GM12874 (cell line): Measurements from ENCODE around the gene CDH23.

Source experiments
- TF ChIP-seq, protein P1 (sequence below): IDR thresholded peaks from 2 replicates; pipeline ENCODE4 v1.5.1; 2011; ENCODE audit warnings: low read depth, mild to moderate bottlenecking, control low read depth, low read length, moderate library complexity; ENCODE audit not compliant: insufficient read depth

CDH23 gene

GRCh38 chr10:71547876-71548846, 151.4 kb downstream of the CDH23 start:
- TF ChIP-seq, protein P1, sequence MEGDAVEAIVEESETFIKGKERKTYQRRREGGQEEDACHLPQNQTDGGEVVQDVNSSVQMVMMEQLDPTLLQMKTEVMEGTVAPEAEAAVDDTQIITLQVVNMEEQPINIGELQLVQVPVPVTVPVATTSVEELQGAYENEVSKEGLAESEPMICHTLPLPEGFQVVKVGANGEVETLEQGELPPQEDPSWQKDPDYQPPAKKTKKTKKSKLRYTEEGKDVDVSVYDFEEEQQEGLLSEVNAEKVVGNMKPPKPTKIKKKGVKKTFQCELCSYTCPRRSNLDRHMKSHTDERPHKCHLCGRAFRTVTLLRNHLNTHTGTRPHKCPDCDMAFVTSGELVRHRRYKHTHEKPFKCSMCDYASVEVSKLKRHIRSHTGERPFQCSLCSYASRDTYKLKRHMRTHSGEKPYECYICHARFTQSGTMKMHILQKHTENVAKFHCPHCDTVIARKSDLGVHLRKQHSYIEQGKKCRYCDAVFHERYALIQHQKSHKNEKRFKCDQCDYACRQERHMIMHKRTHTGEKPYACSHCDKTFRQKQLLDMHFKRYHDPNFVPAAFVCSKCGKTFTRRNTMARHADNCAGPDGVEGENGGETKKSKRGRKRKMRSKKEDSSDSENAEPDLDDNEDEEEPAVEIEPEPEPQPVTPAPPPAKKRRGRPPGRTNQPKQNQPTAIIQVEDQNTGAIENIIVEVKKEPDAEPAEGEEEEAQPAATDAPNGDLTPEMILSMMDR = peak; percentile 61

DNA sequence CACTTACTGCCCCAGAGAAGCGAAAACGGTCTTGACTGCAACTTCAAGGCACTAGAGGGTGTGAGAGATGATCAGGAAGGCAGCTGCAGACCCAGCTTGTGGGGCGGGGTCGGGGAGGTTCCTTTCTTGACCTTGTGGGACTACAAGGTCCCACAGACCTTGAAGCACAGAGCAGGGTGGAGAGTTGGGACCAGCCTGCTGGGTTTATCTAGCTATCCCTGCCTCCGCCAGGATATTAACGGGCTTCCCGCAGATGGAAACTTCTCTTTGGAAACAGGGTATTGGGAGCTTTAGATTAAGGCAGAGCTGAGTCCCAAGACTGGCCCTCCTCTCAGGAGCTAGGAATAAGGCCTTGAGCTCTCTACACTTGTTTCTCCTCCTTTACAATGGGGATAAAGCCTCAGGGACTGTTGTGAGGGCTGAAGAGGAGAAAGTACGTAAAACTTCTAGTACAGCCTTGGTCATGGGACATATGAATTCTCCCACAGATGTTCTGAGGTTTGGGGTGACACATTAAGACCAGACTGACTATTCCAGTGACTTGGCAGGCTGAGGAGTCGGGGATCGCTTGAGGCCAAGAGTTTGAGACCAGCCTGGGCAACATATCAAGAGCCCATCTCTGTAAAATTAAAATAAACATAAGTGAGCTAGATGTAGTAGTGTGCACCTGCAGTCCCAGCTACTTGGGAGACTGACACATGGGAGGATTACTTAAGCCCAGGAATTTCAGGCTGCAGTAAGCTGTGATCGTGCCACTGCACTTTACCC, 153.2 kb downstream of the CDH23 start:
- TF ChIP-seq, protein P1 = no peak

DNA sequence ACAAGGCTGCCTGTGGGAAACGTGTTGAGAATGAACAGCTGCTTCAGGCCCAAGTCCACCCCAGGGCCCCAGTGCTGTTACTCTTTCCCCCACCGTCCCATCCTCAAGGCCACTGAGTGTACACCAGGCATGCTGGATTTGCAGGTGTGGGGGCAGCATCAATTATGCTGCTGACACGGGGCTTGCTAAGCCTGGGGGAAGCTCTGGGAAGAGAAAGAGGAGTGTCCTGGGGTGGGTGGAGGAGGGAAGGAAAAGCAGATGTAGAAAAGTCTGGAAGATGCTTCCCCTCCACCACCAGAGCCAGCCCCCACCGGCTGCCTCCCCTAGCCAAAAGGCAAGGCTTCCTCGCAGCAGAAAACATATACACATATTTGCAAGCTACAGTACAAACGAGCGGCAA, 153.9 kb downstream of the CDH23 start:
- TF ChIP-seq, protein P1 = no peak

- TF ChIP-seq, protein P1 = no peak
Observed at GRCh38 chr10:71551970-71552369, 155.2 kb downstream of the CDH23 start.

DNA sequence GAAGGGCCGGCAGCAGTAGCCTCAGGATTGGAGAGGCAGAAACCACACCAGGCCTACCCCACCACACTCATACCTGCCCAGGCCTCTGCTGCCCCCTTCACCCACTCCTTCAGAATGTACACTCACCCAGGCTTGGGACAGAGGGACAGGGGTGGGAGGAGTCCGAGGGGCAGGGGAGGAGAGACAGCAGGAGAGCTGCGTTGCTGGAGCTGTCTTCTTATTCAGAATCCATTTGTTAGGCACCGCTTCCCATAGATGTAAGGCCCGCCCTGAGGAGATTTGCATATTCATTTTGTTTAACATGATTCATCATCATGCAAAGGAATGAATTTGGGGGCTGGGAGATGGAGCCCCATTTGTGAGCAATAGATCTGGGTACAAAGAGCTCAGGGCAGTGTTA, 156.7 kb downstream of the CDH23 start:
- TF ChIP-seq, protein P1 = no peak

DNA sequence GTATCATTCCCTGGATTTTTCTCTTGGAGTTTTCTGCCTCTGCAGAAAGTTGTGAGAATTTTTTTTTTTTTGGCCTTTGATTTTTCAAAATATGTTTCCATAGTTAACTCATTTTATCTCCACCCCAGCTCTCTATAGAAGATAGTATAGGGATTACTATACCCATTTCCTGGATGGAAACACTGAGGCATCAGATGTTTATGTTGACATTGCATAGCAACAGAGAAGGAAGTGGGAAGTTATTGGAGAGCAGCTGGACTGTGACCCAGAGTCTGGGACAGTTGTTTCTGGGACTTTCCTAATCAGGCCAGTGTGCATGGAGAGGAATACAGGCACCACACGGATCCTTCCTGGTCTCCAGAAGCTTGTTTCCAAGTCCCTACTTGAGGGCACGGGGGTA, 158.0 kb downstream of the CDH23 start:
- TF ChIP-seq, protein P1 = no peak

DNA sequence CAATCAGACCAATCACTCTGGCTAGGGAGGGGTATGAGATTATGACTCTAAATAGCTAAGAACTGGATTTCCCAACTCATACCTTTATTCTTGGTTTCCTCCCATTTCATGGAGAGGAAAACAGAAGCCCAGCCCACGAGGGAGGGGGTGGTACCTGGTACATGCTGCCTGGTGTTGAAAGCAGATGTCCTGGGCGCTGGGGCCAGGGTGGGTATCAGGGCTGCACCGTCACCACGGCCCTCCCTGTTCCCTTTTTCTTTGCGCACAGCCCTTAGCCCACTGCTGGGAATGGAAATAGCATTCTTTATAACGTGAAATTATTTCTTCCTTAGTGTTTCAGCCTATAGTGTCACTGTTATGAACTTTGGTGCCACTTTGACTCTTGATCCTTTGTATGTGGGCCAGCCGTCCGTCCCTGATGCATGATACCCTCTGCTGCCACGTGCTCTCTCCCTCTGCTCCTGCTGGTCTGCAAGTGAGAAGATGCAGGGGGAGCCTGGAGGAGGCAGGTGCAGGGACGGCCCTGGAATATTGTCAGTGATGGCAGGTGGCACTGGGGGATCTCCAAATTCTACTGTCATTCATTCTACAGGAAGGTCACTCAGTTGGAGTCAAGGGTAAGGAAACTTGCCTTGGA, 158.5 kb downstream of the CDH23 start:
- TF ChIP-seq, protein P1 = no peak
